Vagina (tissue), 2 donors: ENCODE measurements around the gene NDUFA11. TPM values are rescaled to one million over a fixed set of nuclear protein-coding genes. Genes with fewer than 3 reads are reported as not detected.

Experiments
- DNase-seq, 2 donors: peaks; one replicate each; pipeline ENCODE4 v3.0.0-alpha.2; 2017; ENCODE audit errors: extremely low spot score in 2 of 2
- H3K27ac ChIP-seq: fragments of 200-600 bp; sonication (generic); one replicate; pipeline ENCODE4 v1.5.1; 2019
- H3K27me3 ChIP-seq: fragments of 200-600 bp; sonication (generic); one replicate; pipeline ENCODE4 v1.5.1; 2019
- H3K36me3 ChIP-seq, 2 donors: fragments of 200-600 bp; sonication (generic); one replicate each; pipeline ENCODE4 v1.5.1; 2017 to 2019
- H3K4me1 ChIP-seq: fragments of 200-600 bp; sonication (generic); one replicate; pipeline ENCODE4 v1.5.1; 2019
- H3K4me3 ChIP-seq, 2 donors: fragments of 200-600 bp; sonication (generic); 1 replicate in 1 of 2; 2 replicates in 1 of 2; pipeline ENCODE4 v1.5.1; 2016 to 2019
- H3K9me3 ChIP-seq: fragments of 200-600 bp; sonication (generic); one replicate; pipeline ENCODE4 v1.5.1; 2019
- POLR2A ChIP-seq, 2 donors: fragments of 450-650 bp; IDR thresholded peaks; one replicate each; pipeline ENCODE4 v1.6.1; 2017; ENCODE audit warnings: antibody characterized with exemption in 2 of 2, mild to moderate bottlenecking in 2 of 2, moderate library complexity in 2 of 2
- POLR2AphosphoS5 ChIP-seq, 2 donors: sonication (generic); formaldehyde crosslinking; IDR thresholded peaks; one replicate each; pipeline ENCODE4 v1.9.0; 2017; ENCODE audit warnings: antibody characterized with exemption in 2 of 2, mild to moderate bottlenecking in 2 of 2, low read depth in 1 of 2; ENCODE audit not compliant: insufficient read depth in 1 of 2
- intact Hi-C: fragments of 100-400 bp; cut with DNase I; formaldehyde crosslinking; loops from one replicate; pipeline ENCODE4 v1.15.1; 2023
- total RNA-seq: library from RNA; depleted of rRNA; stranded (reverse); fragments of >200 nt; gene quantifications from one replicate; pipeline ENCODE4 v1.2.3, GENCODE V29; 2016
- TF ChIP-seq, protein P1 (sequence below), 3 experiments: fragments of 450-650 bp in 2 of 3; fragments of 200-600 bp in 1 of 3; sonication (generic) in 1 of 3; IDR thresholded peaks; one replicate each; pipeline ENCODE4 v1.5.1; 2017 to 2019; ENCODE audit warnings: antibody characterized with exemption in 3 of 3, mild to moderate bottlenecking in 2 of 3, moderate library complexity in 2 of 3

The NDUFA11 gene
- total RNA-seq, 1 donor from 2014 or later: 318 TPM

GRCh38 chr19:5932609-5933262 is 29.1 kb upstream of the NDUFA11 start:
- no peak overlapping the region for H3K27ac ChIP-seq
- H3K4me1 ChIP-seq: peaks cover 40% of the 10 kb centered on the region
- H3K9me3 ChIP-seq: no peaks in the 10 kb centered on the region
- H3K27me3 ChIP-seq: no peaks in the 10 kb centered on the region
- no peak overlapping the region for H3K4me3 ChIP-seq
- DNase-seq: no peak
- intact Hi-C loops: no loop called here
- H3K36me3 ChIP-seq: peaks cover 0 to 53% of the 10 kb centered on the region in 2 donors
- TF ChIP-seq POLR2A (IDR thresholded peaks at IDR 0.05): no peak
- TF ChIP-seq, protein P1, sequence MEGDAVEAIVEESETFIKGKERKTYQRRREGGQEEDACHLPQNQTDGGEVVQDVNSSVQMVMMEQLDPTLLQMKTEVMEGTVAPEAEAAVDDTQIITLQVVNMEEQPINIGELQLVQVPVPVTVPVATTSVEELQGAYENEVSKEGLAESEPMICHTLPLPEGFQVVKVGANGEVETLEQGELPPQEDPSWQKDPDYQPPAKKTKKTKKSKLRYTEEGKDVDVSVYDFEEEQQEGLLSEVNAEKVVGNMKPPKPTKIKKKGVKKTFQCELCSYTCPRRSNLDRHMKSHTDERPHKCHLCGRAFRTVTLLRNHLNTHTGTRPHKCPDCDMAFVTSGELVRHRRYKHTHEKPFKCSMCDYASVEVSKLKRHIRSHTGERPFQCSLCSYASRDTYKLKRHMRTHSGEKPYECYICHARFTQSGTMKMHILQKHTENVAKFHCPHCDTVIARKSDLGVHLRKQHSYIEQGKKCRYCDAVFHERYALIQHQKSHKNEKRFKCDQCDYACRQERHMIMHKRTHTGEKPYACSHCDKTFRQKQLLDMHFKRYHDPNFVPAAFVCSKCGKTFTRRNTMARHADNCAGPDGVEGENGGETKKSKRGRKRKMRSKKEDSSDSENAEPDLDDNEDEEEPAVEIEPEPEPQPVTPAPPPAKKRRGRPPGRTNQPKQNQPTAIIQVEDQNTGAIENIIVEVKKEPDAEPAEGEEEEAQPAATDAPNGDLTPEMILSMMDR (IDR thresholded peaks at IDR 0.05): no peak
- no peak for TF ChIP-seq POLR2AphosphoS5 (IDR thresholded peaks at IDR 0.05; ENCODE audit: insufficient read depth in 1 of 2, low read depth in 1 of 2)

DNA sequence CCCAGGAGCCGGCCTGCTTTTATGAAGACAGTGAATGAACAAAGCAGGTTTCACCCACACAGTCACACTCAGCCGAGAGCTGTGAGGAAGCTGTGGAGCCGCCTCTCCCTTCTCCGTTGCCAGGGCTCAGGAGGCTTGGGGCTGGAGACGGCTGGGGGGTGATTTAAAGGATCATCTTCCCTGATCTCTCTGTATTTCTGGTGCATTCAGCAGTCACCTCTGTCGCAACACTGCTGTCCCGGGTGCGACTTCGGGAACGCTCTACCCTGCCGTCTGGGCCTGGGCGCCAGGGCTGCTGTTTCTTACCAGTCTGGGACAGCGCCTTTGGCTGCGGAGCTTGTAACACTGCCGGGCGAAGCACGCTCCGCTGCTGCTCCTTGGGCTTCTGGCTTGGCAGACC is 28.6 kb upstream of the NDUFA11 start:
- Histone ChIP-seq H3K27ac (no peak overlapping the region), H3K4me1 (peaks cover 45% of the 10 kb centered on the region), H3K9me3 (no peaks in the 10 kb centered on the region), H3K27me3 (no peaks in the 10 kb centered on the region), H3K4me3 (no peak overlapping the region), H3K36me3 (peaks cover 0 to 59% of the 10 kb centered on the region in 2 donors)
- no peak for DNase-seq
- no peak for TF ChIP-seq POLR2A (IDR thresholded peaks at IDR 0.05)
- TF ChIP-seq POLR2AphosphoS5 (IDR thresholded peaks at IDR 0.05; ENCODE audit: insufficient read depth in 1 of 2, low read depth in 1 of 2): no peak
- TF ChIP-seq, protein P1 (IDR thresholded peaks at IDR 0.05): no peak
- intact Hi-C loops: no loop called here

DNA sequence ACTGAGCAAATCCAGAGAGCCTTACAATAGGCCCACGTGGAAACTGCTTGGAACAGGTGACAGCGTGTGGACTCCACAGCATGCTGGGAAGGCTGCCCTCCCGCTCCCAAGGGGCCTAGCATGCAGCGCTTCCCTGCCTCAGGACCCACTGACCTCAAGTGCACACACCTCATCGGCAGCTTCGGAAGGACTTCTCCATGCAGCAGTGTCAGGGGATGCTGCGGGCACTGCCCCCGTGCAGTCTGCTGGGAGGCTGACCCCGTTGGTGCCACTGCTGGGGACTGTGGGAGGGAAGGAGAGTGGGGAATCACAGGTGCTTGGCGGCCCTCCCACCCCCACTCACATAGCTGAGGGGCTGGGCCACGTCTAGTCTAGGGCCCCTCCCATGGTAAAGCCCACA is 27.7 kb upstream of the NDUFA11 start:
- DNase-seq: no peak
- Histone ChIP-seq H3K27me3 (no peaks in the 10 kb centered on the region), H3K4me3 (no peak overlapping the region), H3K36me3 (peaks cover 0 to 64% of the 10 kb centered on the region in 2 donors), H3K9me3 (no peaks in the 10 kb centered on the region), H3K27ac (no peak overlapping the region), H3K4me1 (peaks cover 50% of the 10 kb centered on the region)
- no peak for TF ChIP-seq POLR2AphosphoS5 (IDR thresholded peaks at IDR 0.05; ENCODE audit: insufficient read depth in 1 of 2, low read depth in 1 of 2)
- TF ChIP-seq, protein P1 (IDR thresholded peaks at IDR 0.05): no peak
- TF ChIP-seq POLR2A (IDR thresholded peaks at IDR 0.05): no peak
- intact Hi-C loops: no loop called here

- peaks cover 41% of the 10 kb centered on the region for H3K4me1 ChIP-seq
- H3K27me3 ChIP-seq: no peaks in the 10 kb centered on the region
- no peak overlapping the region for H3K27ac ChIP-seq
- H3K36me3 ChIP-seq: peaks cover 0 to 72% of the 10 kb centered on the region in 2 donors
- H3K4me3 ChIP-seq: no peak overlapping the region
- TF ChIP-seq POLR2A (IDR thresholded peaks at IDR 0.05) (no peak), POLR2AphosphoS5 (IDR thresholded peaks at IDR 0.05; ENCODE audit: insufficient read depth in 1 of 2, low read depth in 1 of 2) (no peak)
- TF ChIP-seq, protein P1 (IDR thresholded peaks at IDR 0.05): no peak
- no peak for DNase-seq
- intact Hi-C loops: no loop called here
- no peaks in the 10 kb centered on the region for H3K9me3 ChIP-seq
Measured at GRCh38 chr19:5929625-5930024, 26.0 kb upstream of the NDUFA11 start.

DNA sequence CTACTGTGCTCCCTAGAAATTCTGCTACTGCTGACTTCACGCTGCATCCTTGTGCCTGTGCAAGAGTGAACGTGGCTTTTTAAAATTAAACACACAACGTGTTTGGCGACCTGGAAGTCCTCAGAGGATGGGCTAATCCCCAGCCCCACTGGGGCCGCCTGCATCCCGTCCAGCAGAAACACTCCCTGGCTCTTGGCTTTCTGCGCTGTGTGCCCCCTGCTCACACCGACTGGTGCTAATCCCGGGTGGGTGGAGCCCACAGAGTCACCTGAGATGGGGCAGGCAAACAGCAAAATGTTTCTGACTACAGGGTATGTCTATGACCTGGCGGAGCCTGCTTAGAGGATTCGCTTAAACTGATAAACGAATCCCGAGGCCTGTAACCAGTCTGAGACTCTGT is 25.6 kb upstream of the NDUFA11 start:
- no peaks in the 10 kb centered on the region for H3K27me3 ChIP-seq
- TF ChIP-seq, protein P1 (IDR thresholded peaks at IDR 0.05): no peak
- TF ChIP-seq POLR2AphosphoS5 (IDR thresholded peaks at IDR 0.05; ENCODE audit: insufficient read depth in 1 of 2, low read depth in 1 of 2): no peak
- no peak for TF ChIP-seq POLR2A (IDR thresholded peaks at IDR 0.05)
- intact Hi-C loops: no loop called here
- H3K27ac ChIP-seq: no peak overlapping the region
- peaks cover 0 to 76% of the 10 kb centered on the region in 2 donors for H3K36me3 ChIP-seq
- no peak overlapping the region for H3K4me3 ChIP-seq
- H3K4me1 ChIP-seq: peaks cover 36% of the 10 kb centered on the region
- DNase-seq: no peak
- H3K9me3 ChIP-seq: no peaks in the 10 kb centered on the region
